Adrenal gland (tissue), 12 donors: Measurements from ENCODE around the gene ZNF674. TPM values are rescaled to one million over a fixed set of nuclear protein-coding genes. Genes with fewer than 3 reads are reported as not detected.
A peak's percentile ranks its signal among the peaks of the same experiment; 100 is the strongest.
"Not testable (repeated sequence)": the region's sequence is repeated elsewhere in the genome, so short reads cannot be mapped to it uniquely, and the experiment has no call there.

Experiments used
- DNase-seq, 7 donors: peaks; one replicate each; pipeline ENCODE4 v3.0.0-alpha.2; 2019 to 2020
- H3K27ac ChIP-seq, 5 donors: fragments of 200-600 bp; sonication (generic) in 4 of 5; 1 replicate in 3 of 5; 2 replicates in 2 of 5; pipeline versions ENCODE4 v1.5.1 to v1.8.0; 2016 to 2020; ENCODE audit warnings: mild to moderate bottlenecking in 1 of 5
- H3K27me3 ChIP-seq: fragments of 200-600 bp; 2 replicates; pipeline ENCODE4 v1.8.0; 2021
- H3K36me3 ChIP-seq, 2 donors: fragments of 200-600 bp; replicated peaks in 1 of 2; 1 replicate in 1 of 2; 2 replicates in 1 of 2; pipeline versions ENCODE4 v1.5.1 to v1.8.0; 2018 to 2022
- H3K4me1 ChIP-seq, 2 donors: fragments of 200-600 bp; replicated peaks in 1 of 2; 1 replicate in 1 of 2; 2 replicates in 1 of 2; pipeline versions ENCODE4 v1.5.1 to v1.8.0; 2018 to 2021
- H3K4me3 ChIP-seq, 4 donors: fragments of 200-600 bp; sonication (generic) in 3 of 4; one replicate each; pipeline ENCODE4 v1.5.1; 2016 to 2018
- H3K9me3 ChIP-seq, 3 donors: fragments of 200-600 bp; sonication (generic) in 1 of 3; replicated peaks in 1 of 3; 1 replicate in 2 of 3; 2 replicates in 1 of 3; pipeline versions ENCODE4 v1.5.1 to v1.8.0; 2016 to 2021
- POLR2A ChIP-seq, 2 donors: fragments of 450-650 bp; IDR thresholded peaks; one replicate each; pipeline ENCODE4 v1.6.1; 2017; ENCODE audit warnings: antibody characterized with exemption in 2 of 2, mild to moderate bottlenecking in 2 of 2, moderate library complexity in 1 of 2
- WGBS, 4 donors: extraction: QIAGEN DNeasy Blood & Tissue Kit in 2 of 4; methylation state at CpG; one replicate each; pipeline versions ENCODE4 v1.1.5 to v1.1.7; 2013 to 2017; 5-methylcytosine and 5-hydroxymethylcytosine counted together
- intact Hi-C, 2 donors: fragments of 100-400 bp; cut with DNase I; formaldehyde crosslinking; loops; one replicate each; pipeline versions ENCODE4 v1.14.1 to v1.15.0; 2022 to 2023
- polyA plus RNA-seq, 3 donors: library from polyadenylated mRNA; stranded (reverse); fragments of 200-250 nt in 2 of 3; fragments of 350-450 nt in 1 of 3; fragmentation: Illumina TruSeq in 1 of 3; extraction: RNeasy Lipid Tissue Mini Kit (QIAGEN cat#74804) in 1 of 3; gene quantifications; one replicate each; pipeline ENCODE4 v1.2.3, GENCODE V29; 2013 to 2014
- total RNA-seq, 9 donors: library from RNA; depleted of rRNA in 4 of 9; stranded (reverse); fragments of >200 nt in 4 of 9; fragments of 120-200 nt in 1 of 9; fragmentation: NEBNext Ultra II Directional in 1 of 9; extraction: Animal tissue kit (Norgen Biotek cat#: 25700) in 1 of 9; gene quantifications; one replicate each; pipeline versions ENCODE4 v1.1.0 to v1.2.4, GENCODE V29; 2013 to 2023
- TF ChIP-seq, protein P1 (sequence below), 6 experiments: fragments of 450-650 bp in 4 of 6; fragments of 200-600 bp in 2 of 6; sonication (generic) in 1 of 6; IDR thresholded peaks; 1 replicate in 5 of 6; 2 replicates in 1 of 6; pipeline versions ENCODE4 v1.5.1 to v1.8.0; 2016 to 2021; ENCODE audit warnings: antibody characterized with exemption in 6 of 6, mild to moderate bottlenecking in 2 of 6, moderate library complexity in 1 of 6
- donor health status: healthy with polysubstance abuse.
- donor health status: Bipolar disorder and iron deficiency.
- donor health status: DM: yes; HTN: yes; CAD: no.
- donor health status: DM: no; HTN: no; CAD: no.
- donor health status: DM: no; HTN: no; CAD: no.
- donor health status: DM: yes; HTN: yes; CAD: no.

ZNF674 gene
- total and polyA plus RNA-seq, 12 donors = 0.71 to 16.3 (median 4.5) TPM

GRCh38 chrX:46551494-46552128 is 6.4 kb upstream of the ZNF674 start:
- intact Hi-C loops = no loop called here
- Histone ChIP-seq H3K27me3 (no peaks in the 10 kb centered on the region), H3K4me3 (no peak overlapping the region), H3K9me3 (no peaks in the 10 kb centered on the region), H3K4me1 (peaks cover 0 to 7% of the 10 kb centered on the region in 2 donors), H3K36me3 (no peaks in the 10 kb centered on the region), H3K27ac (no peak overlapping the region)
- 57 to 100% (median 78%) methylated on average over 1 to 8 of the region's 8 CpGs for WGBS, 4 donors
- DNase-seq = no peak
- TF ChIP-seq, protein P1, sequence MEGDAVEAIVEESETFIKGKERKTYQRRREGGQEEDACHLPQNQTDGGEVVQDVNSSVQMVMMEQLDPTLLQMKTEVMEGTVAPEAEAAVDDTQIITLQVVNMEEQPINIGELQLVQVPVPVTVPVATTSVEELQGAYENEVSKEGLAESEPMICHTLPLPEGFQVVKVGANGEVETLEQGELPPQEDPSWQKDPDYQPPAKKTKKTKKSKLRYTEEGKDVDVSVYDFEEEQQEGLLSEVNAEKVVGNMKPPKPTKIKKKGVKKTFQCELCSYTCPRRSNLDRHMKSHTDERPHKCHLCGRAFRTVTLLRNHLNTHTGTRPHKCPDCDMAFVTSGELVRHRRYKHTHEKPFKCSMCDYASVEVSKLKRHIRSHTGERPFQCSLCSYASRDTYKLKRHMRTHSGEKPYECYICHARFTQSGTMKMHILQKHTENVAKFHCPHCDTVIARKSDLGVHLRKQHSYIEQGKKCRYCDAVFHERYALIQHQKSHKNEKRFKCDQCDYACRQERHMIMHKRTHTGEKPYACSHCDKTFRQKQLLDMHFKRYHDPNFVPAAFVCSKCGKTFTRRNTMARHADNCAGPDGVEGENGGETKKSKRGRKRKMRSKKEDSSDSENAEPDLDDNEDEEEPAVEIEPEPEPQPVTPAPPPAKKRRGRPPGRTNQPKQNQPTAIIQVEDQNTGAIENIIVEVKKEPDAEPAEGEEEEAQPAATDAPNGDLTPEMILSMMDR (IDR thresholded peaks at IDR 0.05) = no peak
- TF ChIP-seq POLR2A (IDR thresholded peaks at IDR 0.05) = no peak

GRCh38 chrX:46549914-46550313 is 4.7 kb upstream of the ZNF674 start:
- H3K4me3 ChIP-seq = no peak overlapping the region
- no peak overlapping the region for H3K27ac ChIP-seq
- H3K9me3 ChIP-seq = no peaks in the 10 kb centered on the region
- 64 to 88% (median 73%) methylated on average over 1 of the region's 1 CpG for WGBS, 4 donors
- H3K4me1 ChIP-seq = peaks cover 0 to 13% of the 10 kb centered on the region in 2 donors
- intact Hi-C loops = no loop called here
- TF ChIP-seq, protein P1 (IDR thresholded peaks at IDR 0.05) = no peak
- no peak for TF ChIP-seq POLR2A (IDR thresholded peaks at IDR 0.05)
- H3K27me3 ChIP-seq = no peaks in the 10 kb centered on the region
- H3K36me3 ChIP-seq = no peaks in the 10 kb centered on the region
- no peak for DNase-seq

DNA sequence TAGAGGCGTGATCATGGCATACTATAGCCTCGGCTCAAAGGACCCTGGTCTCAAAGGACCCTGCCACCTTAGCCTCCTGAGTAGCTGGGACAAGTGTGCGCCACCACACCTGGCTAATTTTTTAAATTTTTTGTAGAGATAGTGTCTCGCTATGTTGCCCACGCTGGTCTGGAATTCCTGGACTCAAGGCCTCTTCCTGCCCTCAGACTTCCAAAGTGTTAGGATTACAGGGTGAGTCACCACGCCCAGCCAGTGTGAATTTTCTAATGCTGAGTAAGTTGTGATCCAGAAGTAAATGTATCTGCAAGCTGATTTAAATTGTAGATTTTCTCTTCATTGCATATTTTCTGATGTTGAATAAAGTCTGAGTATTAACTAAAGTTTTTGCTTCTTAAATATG is 2.6 kb upstream of the ZNF674 start:
- 69 to 93% (median 74%) methylated on average over 3 to 6 of the region's 6 CpGs for WGBS, 4 donors

DNA sequence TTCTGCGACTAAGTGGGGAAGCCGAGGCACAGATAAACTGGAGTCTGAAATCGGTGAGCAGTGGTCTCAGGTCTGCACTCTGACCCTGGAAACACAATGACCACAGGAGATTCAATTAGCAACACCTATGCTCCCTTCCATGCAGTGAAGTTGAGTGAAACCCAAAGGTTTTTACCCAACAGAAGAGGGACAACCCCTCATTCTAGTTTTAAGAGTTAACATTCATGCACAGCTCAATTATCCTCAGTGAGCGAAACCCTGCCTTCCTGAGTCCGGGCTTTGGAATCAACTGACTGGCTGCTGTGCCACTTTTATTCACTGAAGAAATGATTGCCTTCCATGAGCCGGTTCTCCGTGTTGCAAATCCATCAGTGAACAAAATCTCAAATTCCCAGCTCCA is 694 bp downstream of the ZNF674 start:
- WGBS, 4 donors = 0 to 58% (median 45%) methylated on average over 2 to 7 of the region's 7 CpGs
- intact Hi-C loops, H3K9me3 ChIP-seq, DNase-seq, H3K27me3 ChIP-seq, H3K36me3 ChIP-seq: not testable (repeated sequence)
- H3K4me3 ChIP-seq = peak overlapping the region in 2 of 4 donors; percentile 40 to 57
- H3K4me1 ChIP-seq = peaks cover 0 to 13% of the 10 kb centered on the region in 2 donors
- H3K27ac ChIP-seq = peak overlapping the region in 3 of 5 donors; percentile 65 to 88 (median 77)

More for the DNA sequence above, 2.6 kb upstream of the ZNF674 start:
- peaks cover 0 to 13% of the 10 kb centered on the region in 2 donors for H3K4me1 ChIP-seq
- intact Hi-C loops = no loop called here
- H3K9me3 ChIP-seq = no peaks in the 10 kb centered on the region
- H3K4me3 ChIP-seq = no peak overlapping the region
- peak in 2 of 7 donors; percentile 8 to 18 for DNase-seq
- no peak overlapping the region for H3K27ac ChIP-seq
- H3K36me3 ChIP-seq = no peaks in the 10 kb centered on the region
- peaks cover 6% of the 10 kb centered on the region for H3K27me3 ChIP-seq
- no peak for TF ChIP-seq POLR2A (IDR thresholded peaks at IDR 0.05)
- TF ChIP-seq, protein P1 (IDR thresholded peaks at IDR 0.05) = no peak

GRCh38 chrX:46543441-46543840 is 1.8 kb downstream of the ZNF674 start:
- WGBS, 4 donors = 66 to 100% (median 84%) methylated on average over 1 to 2 of the region's 2 CpGs
- Histone ChIP-seq H3K4me1 (peaks cover 0 to 13% of the 10 kb centered on the region in 2 donors), H3K9me3 (no peaks in the 10 kb centered on the region), H3K27me3 (peaks cover 6% of the 10 kb centered on the region), H3K27ac (no peak overlapping the region), H3K4me3 (no peak overlapping the region), H3K36me3 (no peaks in the 10 kb centered on the region)
- intact Hi-C loops = no loop called here
- no peak for DNase-seq
- TF ChIP-seq POLR2A (IDR thresholded peaks at IDR 0.05) = no peak
- TF ChIP-seq, protein P1 (IDR thresholded peaks at IDR 0.05) = no peak
